ENCODE measurements around the gene MGAT5.

GRCh38 chr2:134301099-134301927 lies 47.4 kb downstream of the MGAT5 start:
- no peak for TF ChIP-seq CTCF (IDR thresholded peaks at IDR 0.05; ENCODE audit: low read length)
- TF ChIP-seq EZH2 (IDR thresholded peaks at IDR 0.05; ENCODE audit: borderline replicate concordance, low read length) = no peak
